ENCODE results near the gene TCEAL1.
"Not testable (repeated sequence)": the region's sequence is repeated elsewhere in the genome, so short reads cannot be mapped to it uniquely, and the experiment has no call there.

GRCh38 chrX:103657066-103657465 lies 28.3 kb downstream of the TCEAL1 start:
- TF ChIP-seq CTCF, EP300 (IDR thresholded peaks at IDR 0.05): not testable (repeated sequence)
